Measurements from ENCODE around the gene NOX1. TPM values are rescaled to one million over a fixed set of nuclear protein-coding genes. Genes with fewer than 3 reads are reported as not detected.

NOX1 gene
- total RNA-seq: not detected in 2 replicates

GRCh38 chrX:100874325-100874724, at the start of gene NOX1:
TSS of gene NOX1 (minus strand) at chrX:100874359. CDS start at chrX:100874139, 220 bp downstream.

GRCh38 chrX:100819837-100820666, 54.1 kb downstream of the NOX1 start, which contains the start of gene CSTF2:
TSS of gene CSTF2 (plus strand) at chrX:100820391. CDS start at chrX:100820417, 26 bp downstream.

Other genes starting within 250 kb of the NOX1 start
- gene TSPAN6, start 237.6 kb downstream of the NOX1 start, total RNA-seq: 16.8 and 17.3 TPM in 2 replicates
- gene SRPX2, start 230.2 kb downstream of the NOX1 start, total RNA-seq: 31.6 and 44.0 TPM in 2 replicates
- 2.9 and 4.8 TPM in 2 replicates for gene SYTL4, start 142.2 kb downstream of the NOX1 start, total RNA-seq
- 10.9 and 14.4 TPM in 2 replicates for gene CSTF2, start 54.0 kb downstream of the NOX1 start, total RNA-seq
- gene XKRX, start 54.6 kb upstream of the NOX1 start, total RNA-seq: under 0.01 TPM in 1 of 2 replicates, not detected in the other
- gene ARL13A, start 95.3 kb upstream of the NOX1 start, total RNA-seq: not detected in 2 replicates
- 16.5 and 20.6 TPM in 2 replicates for gene TRMT2B, start 177.8 kb upstream of the NOX1 start, total RNA-seq
- 7.1 and 12.0 TPM in 2 replicates for gene TMEM35A, start 204.5 kb upstream of the NOX1 start, total RNA-seq
- gene CENPI, start 223.8 kb upstream of the NOX1 start, total RNA-seq: 9.8 and 14.1 TPM in 2 replicates